Activated CD4-positive, CD25-positive, alpha-beta regulatory T cell treated with anti-CD3 and anti-CD28 coated beads, Interleukin-2, amount 50 U/mL, for 72 hours (primary cell): Measurements from ENCODE around the gene FOXN1.

ENCODE experiments used
- DNase-seq: peaks from one replicate; pipeline ENCODE4 v3.0.0; 2021

FOXN1 gene

GRCh38 chr17:28576758-28577465 is 70.8 kb downstream of the FOXN1 start, which contains the start of gene ALDOC:
Gene ALDOC (minus strand): TSS chr17:28576895. CDS start chr17:28575532, 1,363 bp downstream.
- DNase-seq = peak; percentile 99

- no peak for DNase-seq
These were observed 71.3 kb downstream of the FOXN1 start for GRCh38 chr17:28577466-28577824.

- no peak for DNase-seq
These were observed 72.4 kb downstream of the FOXN1 start for GRCh38 chr17:28578246-28579195.

- DNase-seq = no peak
These were observed 73.4 kb downstream of the FOXN1 start for GRCh38 chr17:28579526-28579925.

GRCh38 chr17:28580959-28581358 is 74.8 kb downstream of the FOXN1 start:
- no peak for DNase-seq

GRCh38 chr17:28582513-28582912 is 76.4 kb downstream of the FOXN1 start:
- DNase-seq = no peak

- DNase-seq = no peak
These were observed 78.3 kb downstream of the FOXN1 start for GRCh38 chr17:28584434-28584833.

GRCh38 chr17:28585851-28586250 is 79.7 kb downstream of the FOXN1 start:
- DNase-seq = no peak
